ENCODE data around the gene SMAD7.

SMAD7 gene

GRCh38 chr18:48945953-48946217 is 4.9 kb downstream of the SMAD7 start:
- Histone ChIP-seq H3K4me1 (ENCODE audit: control insufficient read depth in 2 of 2, insufficient read depth in 2 of 2, low read length in 2 of 2) (peaks cover 61 to 63% of the 10 kb centered on the region in 2 donors), H3K27me3 (ENCODE audit: control insufficient read depth in 2 of 2, insufficient read depth in 2 of 2, low read length in 2 of 2) (no peaks in the 10 kb centered on the region), H3K9ac (ENCODE audit: low read depth in 1 of 2, low read length in 2 of 2) (no peak overlapping the region), H3K9me3 (ENCODE audit: control insufficient read depth in 2 of 2, low read length in 2 of 2) (no peaks in the 10 kb centered on the region), H3K4me3 (ENCODE audit: low read length in 2 of 2) (peak overlapping the region; percentile 21 to 93), H3K36me3 (ENCODE audit: control insufficient read depth in 2 of 2, insufficient read depth in 2 of 2, low read length in 2 of 2) (peaks cover 19 to 33% of the 10 kb centered on the region in 2 donors), H3K27ac (ENCODE audit: low read depth in 2 of 2, low read length in 2 of 2) (peak overlapping the region in 1 of 2 donors; percentile 32)

GRCh38 chr18:48944634-48945033 is 6.1 kb downstream of the SMAD7 start:
- Histone ChIP-seq H3K36me3 (ENCODE audit: control insufficient read depth in 2 of 2, insufficient read depth in 2 of 2, low read length in 2 of 2) (peaks cover 19 to 39% of the 10 kb centered on the region in 2 donors), H3K4me1 (ENCODE audit: control insufficient read depth in 2 of 2, insufficient read depth in 2 of 2, low read length in 2 of 2) (peaks cover 69% of the 10 kb centered on the region in 2 donors), H3K4me3 (ENCODE audit: low read length in 2 of 2) (peak overlapping the region in 1 of 2 donors; percentile 50), H3K27ac (ENCODE audit: low read depth in 2 of 2, low read length in 2 of 2) (peak overlapping the region in 1 of 2 donors; percentile 32), H3K27me3 (ENCODE audit: control insufficient read depth in 2 of 2, insufficient read depth in 2 of 2, low read length in 2 of 2) (no peaks in the 10 kb centered on the region), H3K9ac (ENCODE audit: low read depth in 1 of 2, low read length in 2 of 2) (peak overlapping the region in 1 of 2 donors; percentile 9), H3K9me3 (ENCODE audit: control insufficient read depth in 2 of 2, low read length in 2 of 2) (no peaks in the 10 kb centered on the region)

GRCh38 chr18:48943736-48944527 is 6.8 kb downstream of the SMAD7 start:
- H3K9me3 ChIP-seq (ENCODE audit: control insufficient read depth in 2 of 2, low read length in 2 of 2), result no peaks in the 10 kb centered on the region
- peak overlapping the region in 1 of 2 donors; percentile 32 for H3K27ac ChIP-seq (ENCODE audit: low read depth in 2 of 2, low read length in 2 of 2)
- peak overlapping the region in 1 of 2 donors; percentile 9 for H3K9ac ChIP-seq (ENCODE audit: low read depth in 1 of 2, low read length in 2 of 2)
- H3K27me3 ChIP-seq (ENCODE audit: control insufficient read depth in 2 of 2, insufficient read depth in 2 of 2, low read length in 2 of 2), result no peaks in the 10 kb centered on the region
- H3K4me3 ChIP-seq (ENCODE audit: low read length in 2 of 2), result peak overlapping the region in 1 of 2 donors; percentile 50
- H3K36me3 ChIP-seq (ENCODE audit: control insufficient read depth in 2 of 2, insufficient read depth in 2 of 2, low read length in 2 of 2), result peaks cover 19 to 39% of the 10 kb centered on the region in 2 donors
- H3K4me1 ChIP-seq (ENCODE audit: control insufficient read depth in 2 of 2, insufficient read depth in 2 of 2, low read length in 2 of 2), result peaks cover 71 to 74% of the 10 kb centered on the region in 2 donors

- Histone ChIP-seq H3K4me1 (ENCODE audit: control insufficient read depth in 2 of 2, insufficient read depth in 2 of 2, low read length in 2 of 2) (peaks cover 76 to 80% of the 10 kb centered on the region in 2 donors), H3K27me3 (ENCODE audit: control insufficient read depth in 2 of 2, insufficient read depth in 2 of 2, low read length in 2 of 2) (no peaks in the 10 kb centered on the region), H3K4me3 (ENCODE audit: low read length in 2 of 2) (peak overlapping the region in 1 of 2 donors; percentile 4), H3K9ac (ENCODE audit: low read depth in 1 of 2, low read length in 2 of 2) (no peak overlapping the region), H3K36me3 (ENCODE audit: control insufficient read depth in 2 of 2, insufficient read depth in 2 of 2, low read length in 2 of 2) (peaks cover 24 to 42% of the 10 kb centered on the region in 2 donors), H3K27ac (ENCODE audit: low read depth in 2 of 2, low read length in 2 of 2) (peak overlapping the region; percentile 21 to 32), H3K9me3 (ENCODE audit: control insufficient read depth in 2 of 2, low read length in 2 of 2) (no peaks in the 10 kb centered on the region)
Measured at GRCh38 chr18:48943333-48943732, 7.4 kb downstream of the SMAD7 start.

- no peaks in the 10 kb centered on the region for H3K27me3 ChIP-seq (ENCODE audit: control insufficient read depth in 2 of 2, insufficient read depth in 2 of 2, low read length in 2 of 2)
- H3K4me3 ChIP-seq (ENCODE audit: low read length in 2 of 2), result peak overlapping the region in 1 of 2 donors; percentile 26
- peak overlapping the region; percentile 21 to 23 for H3K27ac ChIP-seq (ENCODE audit: low read depth in 2 of 2, low read length in 2 of 2)
- H3K36me3 ChIP-seq (ENCODE audit: control insufficient read depth in 2 of 2, insufficient read depth in 2 of 2, low read length in 2 of 2), result peaks cover 24 to 42% of the 10 kb centered on the region in 2 donors
- H3K4me1 ChIP-seq (ENCODE audit: control insufficient read depth in 2 of 2, insufficient read depth in 2 of 2, low read length in 2 of 2), result peaks cover 77 to 82% of the 10 kb centered on the region in 2 donors
- H3K9ac ChIP-seq (ENCODE audit: low read depth in 1 of 2, low read length in 2 of 2), result no peak overlapping the region
- H3K9me3 ChIP-seq (ENCODE audit: control insufficient read depth in 2 of 2, low read length in 2 of 2), result no peaks in the 10 kb centered on the region
Measured at GRCh38 chr18:48942554-48943261, 8.1 kb downstream of the SMAD7 start.

GRCh38 chr18:48942086-48942485 is 8.7 kb downstream of the SMAD7 start:
- Histone ChIP-seq H3K27me3 (ENCODE audit: control insufficient read depth in 2 of 2, insufficient read depth in 2 of 2, low read length in 2 of 2) (no peaks in the 10 kb centered on the region), H3K4me3 (ENCODE audit: low read length in 2 of 2) (peak overlapping the region in 1 of 2 donors; percentile 7), H3K9me3 (ENCODE audit: control insufficient read depth in 2 of 2, low read length in 2 of 2) (no peaks in the 10 kb centered on the region), H3K4me1 (ENCODE audit: control insufficient read depth in 2 of 2, insufficient read depth in 2 of 2, low read length in 2 of 2) (peaks cover 77 to 82% of the 10 kb centered on the region in 2 donors), H3K9ac (ENCODE audit: low read depth in 1 of 2, low read length in 2 of 2) (no peak overlapping the region), H3K36me3 (ENCODE audit: control insufficient read depth in 2 of 2, insufficient read depth in 2 of 2, low read length in 2 of 2) (peaks cover 24 to 42% of the 10 kb centered on the region in 2 donors), H3K27ac (ENCODE audit: low read depth in 2 of 2, low read length in 2 of 2) (peak overlapping the region in 1 of 2 donors; percentile 58)

DNA sequence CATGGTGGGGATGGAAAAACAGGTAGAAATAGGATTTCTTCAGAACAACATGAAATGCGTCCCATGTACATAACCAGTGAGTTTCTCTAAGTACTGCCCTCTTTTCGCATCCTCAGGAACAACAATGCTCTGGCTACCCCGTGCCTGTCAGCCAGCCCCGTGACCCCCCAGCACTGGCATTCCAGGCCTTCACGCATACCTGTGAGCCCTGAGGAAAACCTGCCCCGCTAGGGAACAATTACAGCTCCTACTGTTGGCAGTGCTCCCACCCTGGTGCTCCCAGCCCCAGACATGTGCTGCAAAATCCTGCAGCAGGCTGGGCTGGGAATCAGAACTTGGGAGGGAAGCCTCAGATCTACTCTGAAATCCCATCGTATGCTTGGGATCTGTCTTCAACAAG is 9.1 kb downstream of the SMAD7 start:
- Histone ChIP-seq H3K4me1 (ENCODE audit: control insufficient read depth in 2 of 2, insufficient read depth in 2 of 2, low read length in 2 of 2) (peaks cover 76 to 81% of the 10 kb centered on the region in 2 donors), H3K27me3 (ENCODE audit: control insufficient read depth in 2 of 2, insufficient read depth in 2 of 2, low read length in 2 of 2) (no peaks in the 10 kb centered on the region), H3K9ac (ENCODE audit: low read depth in 1 of 2, low read length in 2 of 2) (no peak overlapping the region), H3K27ac (ENCODE audit: low read depth in 2 of 2, low read length in 2 of 2) (peak overlapping the region; percentile 38 to 58), H3K4me3 (ENCODE audit: low read length in 2 of 2) (peak overlapping the region in 1 of 2 donors; percentile 44), H3K36me3 (ENCODE audit: control insufficient read depth in 2 of 2, insufficient read depth in 2 of 2, low read length in 2 of 2) (peaks cover 21 to 42% of the 10 kb centered on the region in 2 donors), H3K9me3 (ENCODE audit: control insufficient read depth in 2 of 2, low read length in 2 of 2) (no peaks in the 10 kb centered on the region)

GRCh38 chr18:48940854-48941611 is 9.7 kb downstream of the SMAD7 start:
- peak overlapping the region in 1 of 2 donors; percentile 44 for H3K4me3 ChIP-seq (ENCODE audit: low read length in 2 of 2)
- peak overlapping the region in 1 of 2 donors; percentile 9 for H3K9ac ChIP-seq (ENCODE audit: low read depth in 1 of 2, low read length in 2 of 2)
- peaks cover 73 to 79% of the 10 kb centered on the region in 2 donors for H3K4me1 ChIP-seq (ENCODE audit: control insufficient read depth in 2 of 2, insufficient read depth in 2 of 2, low read length in 2 of 2)

DNA sequence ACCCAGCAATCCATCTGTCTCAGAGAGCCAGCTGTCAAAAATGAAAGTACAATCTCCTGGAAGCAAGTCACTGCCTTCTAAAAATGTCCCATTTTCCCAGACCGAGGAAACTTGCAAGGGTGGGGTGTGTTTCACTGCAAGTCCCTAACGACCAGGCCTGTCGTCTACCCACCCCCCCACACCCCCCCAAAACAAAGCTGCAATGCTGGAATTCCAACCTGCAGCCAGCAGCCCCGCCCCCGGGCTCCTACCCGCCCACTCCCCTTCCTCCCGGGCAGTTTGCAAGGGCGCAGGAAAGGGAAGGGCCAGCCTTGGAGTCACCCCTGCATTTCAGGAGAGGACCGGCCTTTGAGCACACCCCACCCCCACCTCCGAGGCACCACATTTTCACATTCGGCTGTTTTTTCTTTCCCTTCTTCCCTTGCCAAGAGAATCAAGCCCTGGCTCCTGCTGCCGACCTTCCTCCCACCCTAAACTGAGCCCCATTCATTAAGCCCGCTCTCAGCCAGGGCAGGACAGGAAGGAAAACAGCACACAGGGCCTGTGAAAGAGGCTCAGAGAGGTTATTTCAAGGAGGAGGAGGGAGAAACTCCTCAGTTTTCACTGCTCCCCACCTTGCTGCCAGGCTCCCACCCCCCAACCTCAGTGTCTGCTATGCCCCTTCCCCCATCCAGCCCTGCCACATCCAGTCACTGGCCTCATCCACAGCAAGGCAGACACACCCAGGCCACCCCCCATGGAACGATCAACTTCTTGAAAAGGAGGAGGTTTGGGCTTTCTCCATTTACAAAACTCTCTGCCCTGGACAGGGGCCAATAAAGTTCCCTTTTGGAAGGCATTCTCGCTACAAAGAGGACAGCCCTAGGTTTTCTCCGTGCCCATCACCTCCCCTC is 11.3 kb downstream of the SMAD7 start:
- H3K9me3 ChIP-seq (ENCODE audit: control insufficient read depth in 2 of 2, low read length in 2 of 2), result no peaks in the 10 kb centered on the region
- H3K9ac ChIP-seq (ENCODE audit: low read depth in 1 of 2, low read length in 2 of 2), result peak overlapping the region in 1 of 2 donors; percentile 37
- peaks cover 22 to 41% of the 10 kb centered on the region in 2 donors for H3K36me3 ChIP-seq (ENCODE audit: control insufficient read depth in 2 of 2, insufficient read depth in 2 of 2, low read length in 2 of 2)
- H3K27ac ChIP-seq (ENCODE audit: low read depth in 2 of 2, low read length in 2 of 2), result peak overlapping the region; percentile 42 to 58
- H3K4me3 ChIP-seq (ENCODE audit: low read length in 2 of 2), result peak overlapping the region in 1 of 2 donors; percentile 2
- peaks cover 70 to 77% of the 10 kb centered on the region in 2 donors for H3K4me1 ChIP-seq (ENCODE audit: control insufficient read depth in 2 of 2, insufficient read depth in 2 of 2, low read length in 2 of 2)
- H3K27me3 ChIP-seq (ENCODE audit: control insufficient read depth in 2 of 2, insufficient read depth in 2 of 2, low read length in 2 of 2), result no peaks in the 10 kb centered on the region

More at GRCh38 chr18:48940854-48941611, 9.7 kb downstream of the SMAD7 start:
- peaks cover 21 to 44% of the 10 kb centered on the region in 2 donors for H3K36me3 ChIP-seq (ENCODE audit: control insufficient read depth in 2 of 2, insufficient read depth in 2 of 2, low read length in 2 of 2)
- H3K27ac ChIP-seq (ENCODE audit: low read depth in 2 of 2, low read length in 2 of 2), result peak overlapping the region; percentile 38 to 58
- H3K9me3 ChIP-seq (ENCODE audit: control insufficient read depth in 2 of 2, low read length in 2 of 2), result no peaks in the 10 kb centered on the region
- H3K27me3 ChIP-seq (ENCODE audit: control insufficient read depth in 2 of 2, insufficient read depth in 2 of 2, low read length in 2 of 2), result no peaks in the 10 kb centered on the region
